Measurements from ENCODE around the gene ANXA5. TPM values are rescaled to one million over a fixed set of nuclear protein-coding genes. Genes with fewer than 3 reads are reported as not detected.
"Not testable (repeated sequence)": the region's sequence is repeated elsewhere in the genome, so short reads cannot be mapped to it uniquely, and the experiment has no call there.

Gene ANXA5
- total RNA-seq, 1 experiment from 2014 or later = 222 TPM

GRCh38 chr4:121734571-121734970, 37.8 kb upstream of the ANXA5 start:
- in situ Hi-C loops (cut with HindIII; ENCODE audit: low pct_unique_long_range_greater_than_20kb, low sequenced_read_pairs) = no loop called here
- Histone ChIP-seq H3K36me3 (ENCODE audit: control insufficient read depth, insufficient read depth, low read length) (no peaks in the 10 kb centered on the region), H3K4me3 (ENCODE audit: low read depth in 2 of 2, low read length in 2 of 2) (no peak overlapping the region), H3K9me3 (ENCODE audit: control insufficient read depth, insufficient read depth, low read depth, low read length) (no peaks in the 10 kb centered on the region), H3K4me1 (ENCODE audit: control insufficient read depth, insufficient read depth, low read length) (no peaks in the 10 kb centered on the region), H3K27me3 (ENCODE audit: control insufficient read depth, insufficient read depth, low read length) (no peaks in the 10 kb centered on the region), H3K27ac (ENCODE audit: low read length) (no peak overlapping the region)
- POLR2A ChIA-PET = no interaction called here
- DNase-seq (ENCODE audit: low read depth, low spot score) = no peak
- no peak for TF ChIP-seq SIN3A (IDR thresholded peaks at IDR 0.05; ENCODE audit: borderline replicate concordance, insufficient read depth, low read depth, low read length)
- CTCF ChIA-PET = no interaction called here
- ATAC-seq = no peak
- intact Hi-C loops (cut with micrococcal nuclease; ENCODE audit: unreplicated experiment) = no loop called here
- BruUV-seq (replicated peaks) = no TSS peak

GRCh38 chr4:121733942-121734341, 37.2 kb upstream of the ANXA5 start:
- TF ChIP-seq TCF7L2 (IDR thresholded peaks at IDR 0.05; ENCODE audit: low read depth, low read length) = no peak
- no peak for TF ChIP-seq SIN3A (IDR thresholded peaks at IDR 0.05; ENCODE audit: borderline replicate concordance, insufficient read depth, low read depth, low read length)
- no peak for TF ChIP-seq CTCF (IDR thresholded peaks at IDR 0.05)
- TF ChIP-seq POLR2AphosphoS5 (IDR thresholded peaks at IDR 0.05; ENCODE audit: low read depth, low read length) = no peak
- TF ChIP-seq REST (IDR thresholded peaks at IDR 0.05; ENCODE audit: insufficient read depth in 1 of 2, low read depth in 2 of 2, low read length in 1 of 2) = no peak
- BruUV-seq (replicated peaks) = no TSS peak
- in situ Hi-C loops (cut with HindIII; ENCODE audit: low pct_unique_long_range_greater_than_20kb, low sequenced_read_pairs) (no loop called here), intact Hi-C loops (cut with micrococcal nuclease; ENCODE audit: unreplicated experiment) (no loop called here)
- ChIA-PET CTCF (no interaction called here), POLR2A (no interaction called here)
- ATAC-seq = no peak
- H3K36me3 ChIP-seq (ENCODE audit: control insufficient read depth, insufficient read depth, low read length) = no peaks in the 10 kb centered on the region
- no peaks in the 10 kb centered on the region for H3K4me1 ChIP-seq (ENCODE audit: control insufficient read depth, insufficient read depth, low read length)
- H3K27ac ChIP-seq (ENCODE audit: low read length) = no peak overlapping the region
- no peaks in the 10 kb centered on the region for H3K27me3 ChIP-seq (ENCODE audit: control insufficient read depth, insufficient read depth, low read length)
- H3K9me3 ChIP-seq (ENCODE audit: control insufficient read depth, insufficient read depth, low read depth, low read length) = no peaks in the 10 kb centered on the region
- H3K4me3 ChIP-seq (ENCODE audit: low read depth in 2 of 2, low read length in 2 of 2) = no peak overlapping the region
- no peak for DNase-seq (ENCODE audit: low read depth, low spot score)

- H3K27ac ChIP-seq (ENCODE audit: low read length); BruUV-seq (replicated peaks); ATAC-seq; CTCF ChIA-PET; H3K4me1 ChIP-seq (ENCODE audit: control insufficient read depth, insufficient read depth, low read length); H3K27me3 ChIP-seq (ENCODE audit: control insufficient read depth, insufficient read depth, low read length); POLR2A ChIA-PET; H3K9me3 ChIP-seq (ENCODE audit: control insufficient read depth, insufficient read depth, low read depth, low read length); DNase-seq (ENCODE audit: low read depth, low spot score); H3K4me3 ChIP-seq (ENCODE audit: low read depth in 2 of 2, low read length in 2 of 2); H3K36me3 ChIP-seq (ENCODE audit: control insufficient read depth, insufficient read depth, low read length); in situ Hi-C loops (cut with HindIII; ENCODE audit: low pct_unique_long_range_greater_than_20kb, low sequenced_read_pairs): not testable (repeated sequence)
- intact Hi-C loops (cut with micrococcal nuclease; ENCODE audit: unreplicated experiment) = loop anchor here (5.0 kb wide), 2 partner anchors 42 to 62 kb away; no protein-coding TSS in a partner anchor
Measured at GRCh38 chr4:121729753-121730152, 33.0 kb upstream of the ANXA5 start.
